Brain microvascular endothelial cell (primary cell): ENCODE results near the gene TMC5.

Source experiments
- DNase-seq: peaks from one replicate; pipeline ENCODE4 v3.0.0-alpha.2; 2020
- H3K27ac ChIP-seq: fragments of 250-450 bp; sonication (Bioruptor Pico); 2 replicates; pipeline ENCODE4 v1.5.1; 2020; ENCODE audit warnings: mild to moderate bottlenecking, moderate library complexity
- H3K27me3 ChIP-seq: fragments of 250-450 bp; sonication (Bioruptor Pico); replicated peaks from 2 replicates; pipeline ENCODE4 v1.5.1; 2020; ENCODE audit warnings: mild to moderate bottlenecking
- H3K36me3 ChIP-seq: fragments of 250-450 bp; sonication (Bioruptor Pico); replicated peaks from 2 replicates; pipeline ENCODE4 v1.5.1; 2020; ENCODE audit warnings: mild to moderate bottlenecking
- H3K4me3 ChIP-seq: 2 replicates; pipeline ENCODE4 v1.5.1; 2011; ENCODE audit warnings: low read depth, mild to moderate bottlenecking, control low read depth, low read length, moderate library complexity
- in situ Hi-C: cut with HindIII; loops from 2 replicates; pipeline ENCODE4 v1.10.0; 2017; ENCODE audit warnings: low sequenced_read_pairs, low pct_ligation_motif_present
- TF ChIP-seq, protein P1 (sequence below): IDR thresholded peaks from 2 replicates; pipeline ENCODE4 v1.5.1; 2011; ENCODE audit warnings: low read depth, mild to moderate bottlenecking, moderate library complexity, low read length, control low read depth, inconsistent platforms; ENCODE audit errors: missing control alignments

TMC5 gene

DNA sequence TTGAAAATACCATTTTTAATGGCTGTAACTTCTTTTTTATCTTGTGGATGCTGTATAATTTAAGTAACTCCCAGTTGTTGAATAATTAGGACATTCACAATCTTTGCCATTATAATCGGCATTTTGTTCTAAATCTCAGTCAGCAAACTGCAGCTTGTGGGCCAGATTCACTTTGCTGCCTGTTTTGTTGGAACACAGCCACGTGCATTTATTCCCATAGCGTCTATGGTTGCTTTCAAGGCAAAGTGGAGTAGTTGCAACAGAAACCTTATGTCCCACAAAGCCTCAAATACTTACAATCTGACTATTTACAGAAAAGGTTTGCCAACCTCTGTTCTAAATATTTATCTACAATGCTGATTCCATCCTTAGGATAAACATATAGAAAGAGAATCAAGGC is 39.2 kb upstream of the TMC5 start:
- in situ Hi-C loops, result no loop called here
- TF ChIP-seq, protein P1, sequence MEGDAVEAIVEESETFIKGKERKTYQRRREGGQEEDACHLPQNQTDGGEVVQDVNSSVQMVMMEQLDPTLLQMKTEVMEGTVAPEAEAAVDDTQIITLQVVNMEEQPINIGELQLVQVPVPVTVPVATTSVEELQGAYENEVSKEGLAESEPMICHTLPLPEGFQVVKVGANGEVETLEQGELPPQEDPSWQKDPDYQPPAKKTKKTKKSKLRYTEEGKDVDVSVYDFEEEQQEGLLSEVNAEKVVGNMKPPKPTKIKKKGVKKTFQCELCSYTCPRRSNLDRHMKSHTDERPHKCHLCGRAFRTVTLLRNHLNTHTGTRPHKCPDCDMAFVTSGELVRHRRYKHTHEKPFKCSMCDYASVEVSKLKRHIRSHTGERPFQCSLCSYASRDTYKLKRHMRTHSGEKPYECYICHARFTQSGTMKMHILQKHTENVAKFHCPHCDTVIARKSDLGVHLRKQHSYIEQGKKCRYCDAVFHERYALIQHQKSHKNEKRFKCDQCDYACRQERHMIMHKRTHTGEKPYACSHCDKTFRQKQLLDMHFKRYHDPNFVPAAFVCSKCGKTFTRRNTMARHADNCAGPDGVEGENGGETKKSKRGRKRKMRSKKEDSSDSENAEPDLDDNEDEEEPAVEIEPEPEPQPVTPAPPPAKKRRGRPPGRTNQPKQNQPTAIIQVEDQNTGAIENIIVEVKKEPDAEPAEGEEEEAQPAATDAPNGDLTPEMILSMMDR, result no peak
- H3K27ac ChIP-seq, result no peak overlapping the region
- no peaks in the 10 kb centered on the region for H3K27me3 ChIP-seq
- H3K4me3 ChIP-seq, result no peak overlapping the region
- DNase-seq, result no peak
- no peaks in the 10 kb centered on the region for H3K36me3 ChIP-seq

DNA sequence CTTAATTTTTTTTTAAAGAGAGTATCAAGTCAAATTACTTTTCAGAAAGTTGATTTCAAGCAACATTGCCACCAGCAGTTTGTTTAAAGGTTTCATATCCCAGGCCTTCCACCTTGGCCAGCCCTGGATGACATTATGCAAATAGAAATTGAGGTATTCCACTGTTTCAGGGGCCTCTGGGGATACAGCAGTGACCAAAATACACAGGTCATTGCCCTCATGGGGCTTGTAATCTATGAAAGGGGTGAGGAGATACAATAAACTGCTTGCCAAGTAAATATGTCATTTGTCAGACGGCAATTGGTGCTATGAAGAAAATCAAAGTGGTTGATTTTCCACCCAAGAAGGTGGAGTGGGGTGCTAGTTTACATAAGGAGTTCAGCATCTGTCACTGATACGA is 37.8 kb upstream of the TMC5 start:
- Histone ChIP-seq H3K27ac (no peak overlapping the region), H3K4me3 (no peak overlapping the region), H3K27me3 (no peaks in the 10 kb centered on the region), H3K36me3 (no peaks in the 10 kb centered on the region)
- no peak for DNase-seq
- in situ Hi-C loops, result no loop called here
- TF ChIP-seq, protein P1, result no peak

DNA sequence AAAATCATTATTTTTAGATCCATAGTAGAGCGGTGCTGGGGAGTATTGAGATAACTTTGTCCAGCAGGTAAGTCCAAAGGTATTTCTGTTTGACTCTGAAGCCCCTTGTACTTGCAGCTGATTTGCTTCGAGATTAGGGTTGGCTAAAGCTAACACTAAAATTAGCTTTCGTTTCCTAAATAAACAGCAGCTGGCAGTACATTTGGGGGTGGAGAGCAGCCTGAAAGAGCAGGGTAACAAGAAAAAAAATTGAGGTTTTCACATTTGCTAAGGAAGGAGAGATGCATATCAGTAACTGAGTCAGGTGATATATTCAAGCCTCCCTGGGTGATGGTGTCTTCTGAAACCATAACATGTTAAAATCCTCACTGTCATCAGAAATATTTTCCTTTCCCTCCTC is 37.4 kb upstream of the TMC5 start:
- H3K27ac ChIP-seq, result no peak overlapping the region
- DNase-seq, result no peak
- H3K36me3 ChIP-seq, result no peaks in the 10 kb centered on the region
- H3K4me3 ChIP-seq, result no peak overlapping the region
- in situ Hi-C loops, result no loop called here
- TF ChIP-seq, protein P1, result no peak
- H3K27me3 ChIP-seq, result no peaks in the 10 kb centered on the region

DNA sequence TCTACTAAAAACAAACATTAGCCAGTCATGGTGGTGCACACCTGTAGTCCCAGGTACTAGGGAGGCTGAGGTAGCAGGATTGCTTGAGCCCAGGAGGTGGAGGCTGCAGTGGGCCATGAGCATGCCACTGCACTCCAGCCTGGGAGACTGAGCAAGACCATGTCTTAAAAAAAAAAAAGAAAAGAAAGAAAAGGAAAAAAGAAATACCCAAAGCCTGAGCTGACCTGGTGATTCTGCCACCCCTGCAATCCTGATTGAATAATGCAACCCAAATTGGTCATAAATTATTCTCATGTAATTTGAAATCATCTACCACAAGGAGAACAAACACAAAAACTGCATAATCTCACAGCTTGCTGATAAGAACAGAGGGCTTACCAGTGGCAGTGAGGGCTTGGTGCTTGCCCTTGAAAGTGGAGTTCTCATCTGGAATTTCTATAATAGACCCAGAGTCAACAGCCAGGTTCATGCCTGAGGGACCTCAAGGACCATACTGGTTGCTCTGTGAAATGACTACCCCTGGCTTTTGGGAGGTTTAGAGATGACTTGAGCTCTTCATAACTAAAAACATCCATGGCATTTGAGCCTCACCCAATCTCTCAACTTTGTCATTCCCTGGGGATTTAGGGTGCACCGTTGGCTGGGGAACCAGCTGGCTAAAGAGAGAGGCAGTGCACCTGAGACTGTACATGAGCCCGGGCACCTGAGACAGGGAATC is 35.4 kb upstream of the TMC5 start:
- DNase-seq, result no peak
- TF ChIP-seq, protein P1, result no peak
- H3K4me3 ChIP-seq, result no peak overlapping the region
- no peak overlapping the region for H3K27ac ChIP-seq
- H3K36me3 ChIP-seq, result no peaks in the 10 kb centered on the region
- no peaks in the 10 kb centered on the region for H3K27me3 ChIP-seq
- in situ Hi-C loops, result no loop called here

DNA sequence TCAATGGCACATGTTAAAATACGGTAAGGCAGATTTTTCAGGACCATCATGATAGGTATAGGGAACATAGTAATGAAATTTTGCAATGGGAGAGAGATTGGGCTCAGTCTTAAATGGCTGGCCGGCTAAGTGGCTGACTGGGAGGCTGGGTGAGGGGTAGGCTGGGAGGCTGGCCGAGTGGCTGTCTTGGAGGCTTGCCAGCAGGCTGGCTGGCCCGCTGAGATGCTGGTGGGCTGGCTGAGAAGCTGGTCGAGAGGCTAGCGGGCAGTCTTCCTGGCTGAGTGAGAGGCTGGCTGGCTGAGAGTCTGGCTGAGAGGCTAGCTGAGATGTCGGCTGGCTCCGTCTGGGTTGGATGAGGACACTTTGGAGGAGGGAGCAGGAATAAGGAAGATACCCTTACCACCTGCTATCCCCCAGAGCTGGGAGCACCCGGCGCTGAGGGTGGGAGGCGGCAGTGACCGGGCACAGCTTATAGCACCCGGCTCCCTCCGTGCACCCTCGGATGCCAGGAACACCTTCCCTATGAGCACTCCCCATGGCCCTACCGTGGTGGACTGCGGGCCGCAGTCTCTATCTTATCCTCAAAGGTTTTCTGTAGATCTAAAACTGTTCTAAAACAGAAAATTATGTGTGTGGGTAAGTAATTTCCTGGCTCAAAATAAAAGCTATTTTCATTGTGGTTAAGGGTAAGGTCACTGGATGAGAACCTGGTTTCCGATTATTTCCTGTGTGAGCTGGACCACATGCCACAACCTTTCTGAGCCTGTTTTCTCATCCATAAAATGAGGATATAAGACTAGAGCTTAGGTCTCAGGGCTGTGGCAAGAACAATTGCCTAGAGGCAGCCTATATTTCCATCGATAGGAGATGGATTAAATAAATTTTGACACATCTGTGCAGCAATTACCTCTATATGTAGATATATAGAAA is 34.5 kb upstream of the TMC5 start:
- in situ Hi-C loops, result no loop called here
- Histone ChIP-seq H3K4me3 (no peak overlapping the region), H3K36me3 (no peaks in the 10 kb centered on the region), H3K27me3 (no peaks in the 10 kb centered on the region), H3K27ac (no peak overlapping the region)
- DNase-seq, result no peak
- TF ChIP-seq, protein P1, result no peak
